K562 (cell line): ENCODE data around the gene PPP3CA. TPM values are rescaled to one million over a fixed set of nuclear protein-coding genes. Genes with fewer than 3 reads are reported as not detected.

Experiments
- DACH1 ChIP-seq: fragments of 450-650 bp; IDR thresholded peaks from 2 replicates; pipeline ENCODE4 v1.6.1; 2018; ENCODE audit not compliant: partially characterized antibody
- SMAD4 ChIP-seq: fragments of 250-450 bp; sonication (Bioruptor Pico); conservative IDR thresholded peaks from 2 replicates; pipeline ENCODE4 v1.8.0; 2021; ENCODE audit warnings: inconsistent platforms, mild to moderate bottlenecking, moderate library complexity
- ZNF121 ChIP-seq: sonication (generic); formaldehyde crosslinking; conservative IDR thresholded peaks from 2 replicates; pipeline ENCODE4 v1.8.0; 2022; ENCODE audit warnings: missing genetic modification reagents
- polyA plus RNA-seq, 8 experiments: library from polyadenylated mRNA; depleted of rRNA in 4 of 8; stranded (reverse) in 5 of 8; unstranded in 3 of 8; fragments of >200 nt; fragmentation: Nextera tagmentation in 2 of 8; fragmentation: Illumina TruSeq in 1 of 8; extraction: Ambion mirVana in 2 of 8; extraction: Trizol in 1 of 8; gene quantifications; 2 replicates each; pipeline versions ENCODE4 v1.2.1 to v1.2.3, GENCODE V29; 2011 to 2014; ENCODE audit warnings: inconsistent platforms in 1 of 8, missing spikeins in 1 of 8
- total RNA-seq, 7 experiments: library from RNA; depleted of rRNA in 6 of 7; stranded (reverse); fragments of >200 nt in 6 of 7; fragmentation: Illumina TruSeq in 2 of 7; extraction: Trizol in 2 of 7; gene quantifications; 2 replicates each; pipeline versions ENCODE4 v1.2.1 to v1.2.3, GENCODE V29; 2011 to 2021; ENCODE audit warnings: low replicate concordance in 1 of 7
- TF ChIP-seq, protein P1 (sequence below): fragments of 250-450 bp; sonication (Bioruptor Pico); IDR thresholded peaks from 2 replicates; pipeline ENCODE4 v1.5.0; 2020; ENCODE audit warnings: mild to moderate bottlenecking, borderline replicate concordance
- TF ChIP-seq, protein P2 (sequence below): fragments of 250-450 bp; sonication (Bioruptor Pico); IDR thresholded peaks from 2 replicates; pipeline ENCODE4 v1.8.0; 2021; ENCODE audit warnings: borderline replicate concordance, mild to moderate bottlenecking, moderate library complexity; ENCODE audit not compliant: poor library complexity, severe bottlenecking
- TF ChIP-seq, protein P3 (sequence below), 3 experiments: fragments of 200-800 bp in 1 of 3; fragments of 250-450 bp in 1 of 3; fragments of 450-650 bp in 1 of 3; sonication (Bioruptor Pico) in 1 of 3; sonication (Bioruptor generic) in 1 of 3; formaldehyde crosslinking in 1 of 3; IDR thresholded peaks; 2 replicates each; pipeline versions ENCODE4 v1.6.1 to v1.8.0; 2016 to 2022; ENCODE audit warnings: mild to moderate bottlenecking in 2 of 3, missing genetic modification characterization in 2 of 3, missing compliant biosample characterization in 1 of 3, moderate library complexity in 1 of 3
- TF ChIP-seq, protein P4 (sequence below): fragments of 250-450 bp; sonication (Bioruptor Pico); IDR thresholded peaks from 2 replicates; pipeline ENCODE4 v1.5.0; 2021; ENCODE audit warnings: mild to moderate bottlenecking, borderline replicate concordance

The PPP3CA gene
- total and polyA plus RNA-seq, 9 of the 15 experiments (the other 6 are each of a cell fraction or from before 2014, with no cell fraction given), result 0.94 to 3.2 (median 1.6) TPM

DNA sequence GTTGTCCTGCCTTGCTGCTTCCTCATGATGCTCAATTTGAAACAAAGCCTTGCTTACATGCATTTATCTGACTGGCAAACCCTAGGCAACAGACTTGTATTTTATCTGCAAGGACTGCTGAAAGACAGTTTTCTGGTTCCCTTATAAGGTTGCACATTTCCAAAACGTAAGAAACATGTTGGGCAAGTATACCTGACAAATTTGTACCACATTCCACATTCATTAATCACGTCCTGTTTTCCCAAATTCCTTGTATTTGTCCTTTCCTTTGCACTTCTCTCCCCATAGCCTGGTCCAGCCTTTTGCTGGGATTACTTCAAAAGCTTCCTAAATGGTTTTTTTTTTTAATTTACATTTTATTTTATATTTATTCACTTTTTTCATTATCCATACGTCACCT, 310.1 kb downstream of the PPP3CA start (continued):
- TF ChIP-seq SMAD4 (no peak), DACH1 (no peak), ZNF121 (CRISPR knock-in tag) (no peak)
- TF ChIP-seq, protein P1, sequence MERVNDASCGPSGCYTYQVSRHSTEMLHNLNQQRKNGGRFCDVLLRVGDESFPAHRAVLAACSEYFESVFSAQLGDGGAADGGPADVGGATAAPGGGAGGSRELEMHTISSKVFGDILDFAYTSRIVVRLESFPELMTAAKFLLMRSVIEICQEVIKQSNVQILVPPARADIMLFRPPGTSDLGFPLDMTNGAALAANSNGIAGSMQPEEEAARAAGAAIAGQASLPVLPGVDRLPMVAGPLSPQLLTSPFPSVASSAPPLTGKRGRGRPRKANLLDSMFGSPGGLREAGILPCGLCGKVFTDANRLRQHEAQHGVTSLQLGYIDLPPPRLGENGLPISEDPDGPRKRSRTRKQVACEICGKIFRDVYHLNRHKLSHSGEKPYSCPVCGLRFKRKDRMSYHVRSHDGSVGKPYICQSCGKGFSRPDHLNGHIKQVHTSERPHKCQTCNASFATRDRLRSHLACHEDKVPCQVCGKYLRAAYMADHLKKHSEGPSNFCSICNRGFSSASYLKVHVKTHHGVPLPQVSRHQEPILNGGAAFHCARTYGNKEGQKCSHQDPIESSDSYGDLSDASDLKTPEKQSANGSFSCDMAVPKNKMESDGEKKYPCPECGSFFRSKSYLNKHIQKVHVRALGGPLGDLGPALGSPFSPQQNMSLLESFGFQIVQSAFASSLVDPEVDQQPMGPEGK (CRISPR knock-in tag), result no peak
- TF ChIP-seq, protein P2, sequence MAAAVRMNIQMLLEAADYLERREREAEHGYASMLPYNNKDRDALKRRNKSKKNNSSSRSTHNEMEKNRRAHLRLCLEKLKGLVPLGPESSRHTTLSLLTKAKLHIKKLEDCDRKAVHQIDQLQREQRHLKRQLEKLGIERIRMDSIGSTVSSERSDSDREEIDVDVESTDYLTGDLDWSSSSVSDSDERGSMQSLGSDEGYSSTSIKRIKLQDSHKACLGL (CRISPR knock-in tag), result no peak
- TF ChIP-seq, protein P3, sequence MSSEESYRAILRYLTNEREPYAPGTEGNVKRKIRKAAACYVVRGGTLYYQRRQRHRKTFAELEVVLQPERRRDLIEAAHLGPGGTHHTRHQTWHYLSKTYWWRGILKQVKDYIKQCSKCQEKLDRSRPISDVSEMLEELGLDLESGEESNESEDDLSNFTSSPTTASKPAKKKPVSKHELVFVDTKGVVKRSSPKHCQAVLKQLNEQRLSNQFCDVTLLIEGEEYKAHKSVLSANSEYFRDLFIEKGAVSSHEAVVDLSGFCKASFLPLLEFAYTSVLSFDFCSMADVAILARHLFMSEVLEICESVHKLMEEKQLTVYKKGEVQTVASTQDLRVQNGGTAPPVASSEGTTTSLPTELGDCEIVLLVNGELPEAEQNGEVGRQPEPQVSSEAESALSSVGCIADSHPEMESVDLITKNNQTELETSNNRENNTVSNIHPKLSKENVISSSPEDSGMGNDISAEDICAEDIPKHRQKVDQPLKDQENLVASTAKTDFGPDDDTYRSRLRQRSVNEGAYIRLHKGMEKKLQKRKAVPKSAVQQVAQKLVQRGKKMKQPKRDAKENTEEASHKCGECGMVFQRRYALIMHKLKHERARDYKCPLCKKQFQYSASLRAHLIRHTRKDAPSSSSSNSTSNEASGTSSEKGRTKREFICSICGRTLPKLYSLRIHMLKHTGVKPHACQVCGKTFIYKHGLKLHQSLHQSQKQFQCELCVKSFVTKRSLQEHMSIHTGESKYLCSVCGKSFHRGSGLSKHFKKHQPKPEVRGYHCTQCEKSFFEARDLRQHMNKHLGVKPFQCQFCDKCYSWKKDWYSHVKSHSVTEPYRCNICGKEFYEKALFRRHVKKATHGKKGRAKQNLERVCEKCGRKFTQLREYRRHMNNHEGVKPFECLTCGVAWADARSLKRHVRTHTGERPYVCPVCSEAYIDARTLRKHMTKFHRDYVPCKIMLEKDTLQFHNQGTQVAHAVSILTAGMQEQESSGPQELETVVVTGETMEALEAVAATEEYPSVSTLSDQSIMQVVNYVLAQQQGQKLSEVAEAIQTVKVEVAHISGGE (CRISPR knock-in tag; IDR thresholded peaks at IDR 0.05), result no peak
- TF ChIP-seq, protein P4, sequence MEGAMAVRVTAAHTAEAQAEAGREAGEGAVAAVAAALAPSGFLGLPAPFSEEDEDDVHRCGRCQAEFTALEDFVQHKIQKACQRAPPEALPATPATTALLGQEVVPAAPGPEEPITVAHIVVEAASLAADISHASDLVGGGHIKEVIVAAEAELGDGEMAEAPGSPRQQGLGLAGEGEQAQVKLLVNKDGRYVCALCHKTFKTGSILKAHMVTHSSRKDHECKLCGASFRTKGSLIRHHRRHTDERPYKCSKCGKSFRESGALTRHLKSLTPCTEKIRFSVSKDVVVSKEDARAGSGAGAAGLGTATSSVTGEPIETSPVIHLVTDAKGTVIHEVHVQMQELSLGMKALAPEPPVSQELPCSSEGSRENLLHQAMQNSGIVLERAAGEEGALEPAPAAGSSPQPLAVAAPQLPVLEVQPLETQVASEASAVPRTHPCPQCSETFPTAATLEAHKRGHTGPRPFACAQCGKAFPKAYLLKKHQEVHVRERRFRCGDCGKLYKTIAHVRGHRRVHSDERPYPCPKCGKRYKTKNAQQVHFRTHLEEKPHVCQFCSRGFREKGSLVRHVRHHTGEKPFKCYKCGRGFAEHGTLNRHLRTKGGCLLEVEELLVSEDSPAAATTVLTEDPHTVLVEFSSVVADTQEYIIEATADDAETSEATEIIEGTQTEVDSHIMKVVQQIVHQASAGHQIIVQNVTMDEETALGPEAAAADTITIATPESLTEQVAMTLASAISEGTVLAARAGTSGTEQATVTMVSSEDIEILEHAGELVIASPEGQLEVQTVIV, result no peak
